Mesendoderm (in vitro differentiated cells): ENCODE results near the gene RFT1.

Experiments used
- DNase-seq: peaks from one replicate; pipeline ENCODE4 v3.0.0; 2013
- H2AK5ac ChIP-seq: 2 replicates; pipeline ENCODE4 v1.6.1; 2013; ENCODE audit warnings: low read length, inconsistent platforms
- H2BK120ac ChIP-seq: 2 replicates; pipeline ENCODE4 v1.6.1; 2013; ENCODE audit warnings: low read depth, mild to moderate bottlenecking, low read length, moderate library complexity, mixed read lengths
- H2BK15ac ChIP-seq: replicated peaks from 2 replicates; pipeline ENCODE4 v1.6.1; 2013; ENCODE audit warnings: low read depth, mild to moderate bottlenecking, moderate library complexity
- H2BK5ac ChIP-seq: 2 replicates; pipeline ENCODE4 v1.6.1; 2013; ENCODE audit warnings: low read length, inconsistent platforms
- H3K18ac ChIP-seq: 2 replicates; pipeline ENCODE4 v1.6.1; 2013; ENCODE audit warnings: mild to moderate bottlenecking, low read length, mixed read lengths
- H3K23ac ChIP-seq: one replicate; pipeline ENCODE4 v1.6.1; 2013; ENCODE audit warnings: low read length
- H3K27ac ChIP-seq: 2 replicates; pipeline ENCODE4 v1.5.1; 2013; ENCODE audit warnings: low read depth, mild to moderate bottlenecking, inconsistent platforms, low read length, moderate library complexity
- H3K27me3 ChIP-seq: 2 replicates; pipeline ENCODE4 v1.6.1; 2013; ENCODE audit warnings: low read length, control low read depth, mild to moderate bottlenecking, inconsistent platforms; ENCODE audit not compliant: insufficient read depth, poor library complexity
- H3K36me3 ChIP-seq: 2 replicates; pipeline ENCODE4 v1.6.1; 2013; ENCODE audit warnings: low read length, inconsistent platforms; ENCODE audit not compliant: control insufficient read depth, insufficient read depth
- H3K4ac ChIP-seq: one replicate; pipeline ENCODE4 v1.6.1; 2013; ENCODE audit warnings: low read depth, mild to moderate bottlenecking, low read length, moderate library complexity
- H3K4me1 ChIP-seq: 2 replicates; pipeline ENCODE4 v1.6.1; 2013; ENCODE audit warnings: low read depth, low read length, inconsistent platforms; ENCODE audit not compliant: control insufficient read depth
- H3K4me2 ChIP-seq: 2 replicates; pipeline ENCODE4 v1.6.1; 2013; ENCODE audit warnings: low read length
- H3K4me3 ChIP-seq: 2 replicates; pipeline ENCODE4 v1.5.1; 2013; ENCODE audit warnings: mild to moderate bottlenecking, low read length
- H3K56ac ChIP-seq: one replicate; pipeline ENCODE4 v1.6.1; 2013; ENCODE audit warnings: low read length
- H3K79me1 ChIP-seq: 2 replicates; pipeline ENCODE4 v1.6.1; 2013; ENCODE audit warnings: low read length, inconsistent platforms
- H3K79me2 ChIP-seq: 2 replicates; pipeline ENCODE4 v1.6.1; 2013; ENCODE audit warnings: mild to moderate bottlenecking, low read length; ENCODE audit not compliant: control insufficient read depth, insufficient read depth
- H3K9ac ChIP-seq: 2 replicates; pipeline ENCODE4 v1.6.1; 2013; ENCODE audit warnings: low read length, inconsistent platforms
- H4K5ac ChIP-seq: one replicate; pipeline ENCODE4 v1.6.1; 2013; ENCODE audit warnings: low read length
- H4K8ac ChIP-seq: one replicate; pipeline ENCODE4 v1.6.1; 2013; ENCODE audit warnings: low read depth, mild to moderate bottlenecking, control low read depth, low read length, moderate library complexity
- WGBS: extraction: QIAGEN DNeasy Blood & Tissue Kit; methylation state at CpG from one replicate; pipeline ENCODE4 v1.1.7; 2013; ENCODE audit warnings: low lambda C conversion rate, missing lambda C conversion rate; ENCODE audit not compliant: insufficient coverage; ENCODE audit errors: extremely low coverage; 5-methylcytosine and 5-hydroxymethylcytosine counted together

Gene RFT1

DNA sequence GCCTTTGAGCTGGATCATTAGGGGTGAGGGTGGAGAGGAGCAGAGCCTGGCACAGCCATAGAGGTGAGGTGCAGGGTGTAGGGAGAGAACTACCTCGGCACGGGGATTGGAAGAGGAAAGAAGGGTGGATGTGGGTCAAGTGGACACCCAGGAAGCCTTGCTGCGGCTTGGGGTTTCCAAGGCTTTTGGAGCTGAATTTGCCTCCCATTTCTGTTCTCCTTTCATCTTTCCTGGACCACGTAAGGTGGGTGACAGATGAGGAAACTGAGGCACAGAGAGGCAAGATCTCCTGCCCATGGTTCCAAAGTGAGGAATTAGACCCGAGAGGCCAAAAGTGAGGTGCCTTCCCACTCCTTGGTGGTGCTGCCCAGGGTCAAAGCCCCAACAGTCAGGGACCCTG is 48.9 kb downstream of the RFT1 start:
- Histone ChIP-seq H2BK120ac (no peak overlapping the region), H3K18ac (no peak overlapping the region), H2BK15ac (no peak overlapping the region), H3K4me2 (no peak overlapping the region), H4K8ac (no peak overlapping the region), H3K23ac (no peak overlapping the region), H3K4me1 (no peaks in the 10 kb centered on the region), H3K79me1 (no peaks in the 10 kb centered on the region), H3K9ac (no peak overlapping the region), H3K4me3 (no peak overlapping the region), H3K4ac (no peak overlapping the region), H2BK5ac (no peak overlapping the region), H3K36me3 (no peaks in the 10 kb centered on the region), H2AK5ac (no peak overlapping the region), H3K56ac (no peak overlapping the region), H4K5ac (no peak overlapping the region), H3K79me2 (no peaks in the 10 kb centered on the region), H3K27ac (no peak overlapping the region), H3K27me3 (no peaks in the 10 kb centered on the region)
- no CpG with 5 or more reads among the region's 5 CpGs for WGBS
- DNase-seq: no peak

DNA sequence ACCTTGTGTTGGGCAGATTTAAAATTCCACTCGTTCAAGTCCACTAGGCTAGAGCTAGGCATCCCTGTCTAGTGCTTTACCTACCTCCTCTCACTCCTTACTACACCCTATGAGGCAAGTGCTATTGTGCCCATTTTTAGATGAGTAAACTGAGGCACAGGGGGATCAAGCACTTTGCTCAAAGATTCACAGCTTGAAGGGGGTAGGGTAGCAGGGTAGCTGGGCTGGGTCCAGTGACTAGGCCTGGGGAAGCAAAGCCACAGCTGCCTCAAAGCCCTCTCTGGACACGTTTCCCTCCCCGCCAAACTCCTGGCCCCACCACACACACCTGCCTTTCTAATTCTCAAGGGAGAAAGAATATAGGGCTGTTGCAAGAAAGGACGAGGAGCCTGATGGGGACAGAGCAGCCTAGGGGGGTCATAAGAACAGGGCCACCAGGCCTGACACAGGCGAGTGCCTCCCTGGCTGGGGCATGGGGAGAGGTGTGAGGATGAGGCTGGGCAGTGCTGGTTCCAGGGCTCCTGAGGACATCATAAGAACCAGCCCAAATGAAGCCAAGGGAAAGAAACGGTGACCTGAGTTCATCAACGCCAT is 49.5 kb downstream of the RFT1 start:
- Histone ChIP-seq H3K27ac (no peak overlapping the region), H3K23ac (no peak overlapping the region), H3K4me1 (no peaks in the 10 kb centered on the region), H4K5ac (no peak overlapping the region), H3K56ac (no peak overlapping the region), H3K79me2 (no peaks in the 10 kb centered on the region), H3K79me1 (no peaks in the 10 kb centered on the region), H3K18ac (no peak overlapping the region), H3K4me3 (no peak overlapping the region), H3K4me2 (no peak overlapping the region), H3K27me3 (no peaks in the 10 kb centered on the region), H4K8ac (no peak overlapping the region), H2BK5ac (no peak overlapping the region), H2AK5ac (no peak overlapping the region), H2BK15ac (no peak overlapping the region), H3K36me3 (no peaks in the 10 kb centered on the region), H3K9ac (no peak overlapping the region), H2BK120ac (no peak overlapping the region), H3K4ac (no peak overlapping the region)
- no peak for DNase-seq
- WGBS: no CpG with 5 or more reads among the region's 7 CpGs

DNA sequence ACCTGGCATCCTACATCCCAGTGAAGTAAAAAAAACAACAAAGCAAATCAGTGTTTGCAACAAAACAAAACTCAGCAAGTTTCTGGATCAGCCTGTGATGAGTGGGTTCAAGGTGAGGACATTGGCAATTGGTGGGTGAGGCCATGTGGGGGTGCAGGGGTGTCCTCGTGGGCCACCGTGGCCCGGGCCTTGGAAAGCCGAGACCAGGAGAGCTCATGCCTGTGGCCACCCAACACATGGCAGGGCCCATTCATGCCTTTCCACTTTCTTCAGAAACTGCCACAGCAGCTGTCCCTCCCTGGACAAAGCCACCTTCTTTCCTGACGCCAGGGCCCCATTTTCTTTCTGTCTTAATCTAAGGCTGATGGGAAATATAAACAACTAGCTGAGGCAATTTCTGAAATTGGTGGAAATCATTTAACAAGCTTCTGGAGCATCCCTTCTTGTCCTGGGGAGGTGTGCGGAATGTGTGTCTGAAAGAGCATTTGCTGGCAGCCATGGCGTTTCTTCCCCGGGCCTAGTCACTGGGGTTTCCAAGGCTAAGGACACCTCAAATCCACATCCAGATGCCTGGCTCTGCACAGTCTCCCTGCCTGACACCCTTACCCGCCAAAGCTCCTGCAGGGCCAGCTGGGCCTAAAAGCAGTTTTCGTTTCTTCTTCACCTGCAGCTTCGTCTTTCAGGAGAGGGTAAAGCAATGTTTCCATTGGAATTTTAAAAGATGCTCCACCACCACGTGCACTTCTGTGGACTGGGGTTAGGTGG is 50.3 kb downstream of the RFT1 start:
- Histone ChIP-seq H2AK5ac (no peak overlapping the region), H3K18ac (no peak overlapping the region), H3K4ac (no peak overlapping the region), H4K5ac (no peak overlapping the region), H3K27me3 (no peaks in the 10 kb centered on the region), H2BK15ac (no peak overlapping the region), H3K4me1 (no peaks in the 10 kb centered on the region), H3K36me3 (no peaks in the 10 kb centered on the region), H3K23ac (no peak overlapping the region), H3K4me3 (no peak overlapping the region), H3K4me2 (no peak overlapping the region), H4K8ac (no peak overlapping the region), H2BK120ac (no peak overlapping the region), H3K27ac (no peak overlapping the region), H2BK5ac (no peak overlapping the region), H3K56ac (no peak overlapping the region), H3K9ac (no peak overlapping the region), H3K79me1 (no peaks in the 10 kb centered on the region), H3K79me2 (no peaks in the 10 kb centered on the region)
- no CpG with 5 or more reads among the region's 12 CpGs for WGBS
- DNase-seq: no peak

DNA sequence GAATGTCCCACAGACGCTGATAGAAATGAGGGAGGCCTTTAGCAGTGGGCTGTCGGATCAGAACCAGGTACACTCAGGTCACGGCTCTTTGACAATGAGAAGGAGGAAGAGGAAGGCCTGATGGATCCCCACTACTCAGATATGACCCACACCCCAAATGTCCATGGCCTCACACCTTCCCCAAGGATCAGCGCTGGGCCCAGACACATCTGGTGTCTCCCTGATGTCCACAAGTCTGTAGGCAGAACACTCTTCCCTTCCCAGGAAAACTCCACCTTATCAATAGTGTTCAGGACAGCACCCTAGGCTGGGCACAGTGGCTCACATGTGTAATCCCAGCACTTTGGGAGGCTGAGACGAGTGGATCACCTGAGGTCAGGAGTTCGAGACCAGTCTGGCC is 51.1 kb downstream of the RFT1 start:
- Histone ChIP-seq H3K79me2 (no peaks in the 10 kb centered on the region), H3K27ac (no peak overlapping the region), H4K8ac (no peak overlapping the region), H2BK15ac (no peak overlapping the region), H2BK5ac (no peak overlapping the region), H3K79me1 (no peaks in the 10 kb centered on the region), H3K4me2 (no peak overlapping the region), H2AK5ac (no peak overlapping the region), H3K56ac (no peak overlapping the region), H3K36me3 (no peaks in the 10 kb centered on the region), H3K9ac (no peak overlapping the region), H2BK120ac (no peak overlapping the region), H3K4me1 (no peaks in the 10 kb centered on the region), H4K5ac (no peak overlapping the region), H3K4ac (no peak overlapping the region), H3K27me3 (no peaks in the 10 kb centered on the region), H3K4me3 (no peak overlapping the region), H3K23ac (no peak overlapping the region), H3K18ac (no peak overlapping the region)
- DNase-seq: no peak
- WGBS: no CpG with 5 or more reads among the region's 6 CpGs

DNA sequence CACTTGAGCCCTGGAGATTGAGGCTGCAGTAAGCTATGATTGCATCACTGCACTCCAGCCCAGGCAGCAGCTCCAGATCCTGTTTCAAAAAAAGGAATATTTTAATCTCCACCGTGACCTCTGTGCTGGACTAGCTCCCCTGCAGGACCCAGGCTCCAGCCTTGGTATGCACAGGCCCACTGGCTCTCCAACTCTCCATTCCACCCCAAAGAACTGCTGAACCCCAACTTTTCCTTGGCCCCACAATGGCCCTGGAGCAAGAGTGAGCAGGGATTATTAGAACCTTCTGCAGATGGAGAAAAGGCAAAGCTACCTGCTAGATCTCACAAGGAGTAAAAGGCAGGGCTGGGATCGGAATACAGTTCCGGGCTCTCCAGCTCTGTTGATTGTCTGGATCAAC is 51.6 kb downstream of the RFT1 start:
- Histone ChIP-seq H2BK120ac (no peak overlapping the region), H3K4me1 (no peaks in the 10 kb centered on the region), H2BK5ac (no peak overlapping the region), H3K27me3 (no peaks in the 10 kb centered on the region), H3K23ac (no peak overlapping the region), H2BK15ac (no peak overlapping the region), H3K56ac (no peak overlapping the region), H4K8ac (no peak overlapping the region), H3K9ac (no peak overlapping the region), H3K18ac (no peak overlapping the region), H2AK5ac (no peak overlapping the region), H3K4me3 (no peak overlapping the region), H3K27ac (no peak overlapping the region), H3K4ac (no peak overlapping the region), H3K4me2 (no peak overlapping the region), H3K79me1 (no peaks in the 10 kb centered on the region), H4K5ac (no peak overlapping the region), H3K79me2 (no peaks in the 10 kb centered on the region), H3K36me3 (no peaks in the 10 kb centered on the region)
- no CpG with 5 or more reads among the region's 3 CpGs for WGBS
- DNase-seq: no peak
